Stomach (tissue), 9 donors: ENCODE results near the gene HPCAL4. TPM values are rescaled to one million over a fixed set of nuclear protein-coding genes. Genes with fewer than 3 reads are reported as not detected.
A peak's percentile ranks its signal among the peaks of the same experiment; 100 is the strongest.

ENCODE experiments used
- DNase-seq, 2 donors: peaks; one replicate each; pipeline versions ENCODE4 v3.0.0 to v3.0.0-alpha.2; 2013 to 2019
- H3K27ac ChIP-seq, 5 donors: fragments of 200-600 bp in 4 of 5; sonication (generic) in 4 of 5; one replicate each; pipeline ENCODE4 v1.5.1; 2013 to 2019; ENCODE audit warnings: mild to moderate bottlenecking in 1 of 5, moderate library complexity in 1 of 5
- H3K27me3 ChIP-seq, 3 donors: fragments of 200-600 bp; sonication (generic); one replicate each; pipeline ENCODE4 v1.5.1; 2017 to 2019; ENCODE audit warnings: mixed run types in 1 of 3
- H3K36me3 ChIP-seq, 4 donors: fragments of 200-600 bp; sonication (generic); 1 replicate in 3 of 4; 2 replicates in 1 of 4; pipeline ENCODE4 v1.5.1; 2016 to 2019
- H3K4me1 ChIP-seq, 4 donors: fragments of 200-600 bp; sonication (generic); one replicate each; pipeline ENCODE4 v1.5.1; 2016 to 2019
- H3K4me3 ChIP-seq, 4 donors: fragments of 200-600 bp; sonication (generic) in 3 of 4; one replicate each; pipeline ENCODE4 v1.5.1; 2016 to 2019; ENCODE audit warnings: mild to moderate bottlenecking in 1 of 4
- H3K9me3 ChIP-seq, 4 donors: fragments of 200-600 bp; sonication (generic); one replicate each; pipeline ENCODE4 v1.5.1; 2016 to 2019
- CTCF ChIP-seq, 7 experiments: fragments of 450-650 bp in 4 of 7; fragments of 200-600 bp in 3 of 7; sonication (generic) in 3 of 7; IDR thresholded peaks; one replicate each; pipeline ENCODE4 v1.5.1; 2016 to 2019; ENCODE audit warnings: antibody characterized with exemption in 7 of 7, control low read depth in 2 of 7, mild to moderate bottlenecking in 1 of 7
- EP300 ChIP-seq: sonication (generic); formaldehyde crosslinking; IDR thresholded peaks from one replicate; pipeline ENCODE4 v1.6.1; 2017; ENCODE audit warnings: antibody characterized with exemption
- POLR2A ChIP-seq, 4 donors: fragments of 450-650 bp; IDR thresholded peaks; one replicate each; pipeline ENCODE4 v1.6.1; 2016; ENCODE audit warnings: antibody characterized with exemption in 4 of 4, control low read depth in 2 of 4, mild to moderate bottlenecking in 1 of 4, moderate library complexity in 1 of 4
- POLR2AphosphoS5 ChIP-seq, 3 donors: sonication (generic); formaldehyde crosslinking; IDR thresholded peaks; one replicate each; pipeline ENCODE4 v1.6.1; 2016; ENCODE audit warnings: antibody characterized with exemption in 3 of 3
- WGBS, 5 donors: extraction: QIAGEN DNeasy Blood & Tissue Kit in 3 of 5; methylation state at CpG; one replicate each; pipeline versions ENCODE4 v1.1.5 to v1.1.7; 2013 to 2018; 5-methylcytosine and 5-hydroxymethylcytosine counted together
- intact Hi-C: fragments of 100-400 bp; cut with DNase I; formaldehyde crosslinking; loops from one replicate; pipeline ENCODE4 v1.15.1; 2023; ENCODE audit warnings: low total_unique reads
- polyA plus RNA-seq, 3 donors: library from polyadenylated mRNA; stranded (reverse); fragments of 200-250 nt; gene quantifications; one replicate each; pipeline ENCODE4 v1.2.3, GENCODE V29; 2013
- total RNA-seq, 5 donors: library from RNA; depleted of rRNA; stranded (reverse); fragments of >200 nt; gene quantifications; one replicate each; pipeline versions ENCODE4 v1.1.0 to v1.2.3, GENCODE V29; 2014 to 2016
- donor health status: healthy with polysubstance abuse.
- donor health status: Bipolar disorder and iron deficiency.
- donor health status: healthy.

Gene HPCAL4
- total and polyA plus RNA-seq, 8 donors = 0.06 to 1.5 (median 0.15) TPM; not detected in 3

GRCh38 chr1:39639305-39640130 is 51.7 kb downstream of the HPCAL4 start, which contains the start of gene HEYL:
Gene HEYL, minus strand, starts transcription at chr1:39639643. Its CDS starts 18 bp downstream, at chr1:39639625.
- TF ChIP-seq EP300 (no peak), CTCF (IDR thresholded peaks at IDR 0.05) (peak in 2 of 7 experiments; percentile 20 to 21)
- no peaks in the 10 kb centered on the region for H3K9me3 ChIP-seq
- intact Hi-C loops = no loop called here
- peak; percentile 69 to 88 for DNase-seq
- peak within 1 kb of the TSS; percentile 23 to 72 (median 63) for H3K27ac ChIP-seq
- whole genome bisulfite sequencing, 5 donors = 6 to 20% (median 7%) methylated on average over 20 to 88 of the region's 88 CpGs
- peak within 1 kb of the TSS; percentile 42 to 53 (median 48) for H3K4me3 ChIP-seq
- peaks cover 4 to 13% (median 8%) of the 10 kb centered on the region in 4 donors for H3K4me1 ChIP-seq
- peaks cover 0 to 45% (median 12%) of the 10 kb centered on the region in 3 donors for H3K27me3 ChIP-seq
- H3K36me3 ChIP-seq = no peaks in the 10 kb centered on the region

GRCh38 chr1:39638965-39639304 is 52.3 kb downstream of the HPCAL4 start:
- no peak for DNase-seq
- no peak for TF ChIP-seq POLR2A (IDR thresholded peaks at IDR 0.05)
- no peak for TF ChIP-seq POLR2AphosphoS5 (IDR thresholded peaks at IDR 0.05)
- no peak for TF ChIP-seq EP300
- TF ChIP-seq CTCF (IDR thresholded peaks at IDR 0.05) = no peak
- Histone ChIP-seq H3K27me3 (peaks cover 0 to 45% (median 12%) of the 10 kb centered on the region in 3 donors), H3K9me3 (no peaks in the 10 kb centered on the region), H3K4me3 (peak overlapping the region; percentile 42 to 53 (median 48)), H3K27ac (peak overlapping the region in 4 of 5 donors; percentile 29 to 72 (median 63)), H3K36me3 (no peaks in the 10 kb centered on the region), H3K4me1 (peaks cover 4 to 13% (median 8%) of the 10 kb centered on the region in 4 donors)
- intact Hi-C loops = no loop called here
- 67 to 75% (median 73%) methylated on average over 3 of the region's 3 CpGs for WGBS, 5 donors

GRCh38 chr1:39637361-39637760 is 53.9 kb downstream of the HPCAL4 start:
- WGBS, 5 donors = 77 to 88% (median 83%) methylated on average over 4 of the region's 4 CpGs
- TF ChIP-seq POLR2AphosphoS5 (IDR thresholded peaks at IDR 0.05) = no peak
- TF ChIP-seq POLR2A (IDR thresholded peaks at IDR 0.05) = no peak
- TF ChIP-seq EP300 = no peak
- no peak for TF ChIP-seq CTCF (IDR thresholded peaks at IDR 0.05)
- intact Hi-C loops = no loop called here
- H3K4me3 ChIP-seq = peak overlapping the region in 1 of 4 donors; percentile 48
- H3K27ac ChIP-seq = peak overlapping the region in 1 of 5 donors; percentile 29
- no peaks in the 10 kb centered on the region for H3K9me3 ChIP-seq
- peak in 1 of 2 donors; percentile 47 for DNase-seq
- H3K27me3 ChIP-seq = peaks cover 0 to 56% (median 26%) of the 10 kb centered on the region in 3 donors
- no peaks in the 10 kb centered on the region for H3K36me3 ChIP-seq
- H3K4me1 ChIP-seq = peaks cover 4 to 20% (median 17%) of the 10 kb centered on the region in 4 donors

- Histone ChIP-seq H3K4me3 (no peak overlapping the region), H3K4me1 (peaks cover 4 to 20% (median 17%) of the 10 kb centered on the region in 4 donors), H3K9me3 (no peaks in the 10 kb centered on the region), H3K27me3 (peaks cover 0 to 55% (median 26%) of the 10 kb centered on the region in 3 donors), H3K27ac (peak overlapping the region; percentile 4 to 60 (median 58)), H3K36me3 (no peaks in the 10 kb centered on the region)
- intact Hi-C loops = no loop called here
- DNase-seq = peak in 1 of 2 donors; percentile 35
- TF ChIP-seq POLR2AphosphoS5 (IDR thresholded peaks at IDR 0.05) = no peak
- no peak for TF ChIP-seq POLR2A (IDR thresholded peaks at IDR 0.05)
- no peak for TF ChIP-seq CTCF (IDR thresholded peaks at IDR 0.05)
- TF ChIP-seq EP300 = no peak
- 48 to 75% (median 60%) methylated on average over 2 of the region's 2 CpGs for WGBS, 5 donors
These were observed 55.4 kb downstream of the HPCAL4 start for GRCh38 chr1:39635871-39636210.
